Trophoblast cell (in vitro differentiated cells and primary cell): ENCODE results near the gene SLC12A8.
A peak's percentile ranks its signal among the peaks of the same experiment; 100 is the strongest.

Experiments used
- DNase-seq, 2 donors: peaks; one replicate each; pipeline ENCODE4 v3.0.0-alpha.2; 2016
- H2AFZ ChIP-seq: 2 replicates; pipeline ENCODE4 v1.6.1; 2013; ENCODE audit warnings: low read length, moderate library complexity, mild to moderate bottlenecking; ENCODE audit not compliant: insufficient read depth, poor library complexity
- H2AK5ac ChIP-seq: 2 replicates; pipeline ENCODE4 v1.6.1; 2013; ENCODE audit warnings: mild to moderate bottlenecking, low read length
- H2BK120ac ChIP-seq: 2 replicates; pipeline ENCODE4 v1.6.1; 2013; ENCODE audit warnings: low read length, mild to moderate bottlenecking, moderate library complexity; ENCODE audit not compliant: insufficient read depth, poor library complexity
- H2BK12ac ChIP-seq: 2 replicates; pipeline ENCODE4 v1.6.1; 2013; ENCODE audit warnings: mild to moderate bottlenecking, low read length, moderate library complexity
- H2BK5ac ChIP-seq: 2 replicates; pipeline ENCODE4 v1.6.1; 2013; ENCODE audit warnings: low read length, low read depth, moderate library complexity, mild to moderate bottlenecking; ENCODE audit not compliant: poor library complexity
- H3K14ac ChIP-seq: 2 replicates; pipeline ENCODE4 v1.6.1; 2013; ENCODE audit warnings: mild to moderate bottlenecking, low read length
- H3K18ac ChIP-seq: 2 replicates; pipeline ENCODE4 v1.6.1; 2013; ENCODE audit warnings: mild to moderate bottlenecking, low read length
- H3K23ac ChIP-seq: 2 replicates; pipeline ENCODE4 v1.6.1; 2013; ENCODE audit warnings: low read length
- H3K27ac ChIP-seq: 2 replicates; pipeline ENCODE4 v1.5.1; 2013; ENCODE audit warnings: low read depth, mild to moderate bottlenecking, inconsistent platforms, low read length, moderate library complexity
- H3K27me3 ChIP-seq: 2 replicates; pipeline ENCODE4 v1.6.1; 2013; ENCODE audit warnings: inconsistent platforms, mild to moderate bottlenecking, low read length, moderate library complexity; ENCODE audit not compliant: insufficient read depth
- H3K36me3 ChIP-seq, 2 experiments: 1 replicate in 1 of 2; 2 replicates in 1 of 2; pipeline ENCODE4 v1.6.1; 2013; ENCODE audit warnings: low read length in 2 of 2, mild to moderate bottlenecking in 2 of 2, moderate library complexity in 1 of 2; ENCODE audit not compliant: insufficient read depth in 2 of 2, control insufficient read depth in 1 of 2
- H3K4ac ChIP-seq: 2 replicates; pipeline ENCODE4 v1.6.1; 2013; ENCODE audit warnings: low read depth, mild to moderate bottlenecking, low read length, moderate library complexity
- H3K4me1 ChIP-seq, 2 experiments: 1 replicate in 1 of 2; 2 replicates in 1 of 2; pipeline ENCODE4 v1.6.1; 2013; ENCODE audit warnings: low read length in 2 of 2, mild to moderate bottlenecking in 2 of 2, moderate library complexity in 1 of 2; ENCODE audit not compliant: insufficient read depth in 2 of 2, control insufficient read depth in 1 of 2
- H3K4me2 ChIP-seq: 2 replicates; pipeline ENCODE4 v1.6.1; 2013; ENCODE audit warnings: inconsistent platforms, mild to moderate bottlenecking, low read length, moderate library complexity
- H3K4me3 ChIP-seq: 2 replicates; pipeline ENCODE4 v1.5.1; 2013; ENCODE audit warnings: mild to moderate bottlenecking, low read depth, low read length, inconsistent platforms
- H3K79me1 ChIP-seq: one replicate; pipeline ENCODE4 v1.6.1; 2013; ENCODE audit warnings: low read length
- H3K79me2 ChIP-seq: 2 replicates; pipeline ENCODE4 v1.6.1; 2013; ENCODE audit warnings: low read length, mild to moderate bottlenecking; ENCODE audit not compliant: control insufficient read depth, insufficient read depth, poor library complexity
- H3K9ac ChIP-seq: 2 replicates; pipeline ENCODE4 v1.6.1; 2013; ENCODE audit warnings: mild to moderate bottlenecking, low read length
- H3K9me3 ChIP-seq: 2 replicates; pipeline ENCODE4 v1.6.1; 2013; ENCODE audit warnings: low read depth, mild to moderate bottlenecking, control low read depth, inconsistent platforms, low read length; ENCODE audit not compliant: insufficient read depth
- H4K12ac ChIP-seq: 2 replicates; pipeline ENCODE4 v1.6.1; 2013; ENCODE audit warnings: low read depth, mild to moderate bottlenecking, low read length, moderate library complexity
- H4K8ac ChIP-seq: 2 replicates; pipeline ENCODE4 v1.6.1; 2013; ENCODE audit warnings: low read depth, mild to moderate bottlenecking, low read length, moderate library complexity
- H4K91ac ChIP-seq: one replicate; pipeline ENCODE4 v1.6.1; 2013; ENCODE audit warnings: low read depth, mild to moderate bottlenecking, low read length, moderate library complexity
- WGBS: extraction: QIAGEN DNeasy Blood & Tissue Kit; methylation state at CpG from one replicate; pipeline ENCODE4 v1.1.7; 2013; ENCODE audit warnings: missing lambda C conversion rate; ENCODE audit not compliant: insufficient read length, insufficient coverage; ENCODE audit errors: extremely low coverage; 5-methylcytosine and 5-hydroxymethylcytosine counted together

SLC12A8 gene

DNA sequence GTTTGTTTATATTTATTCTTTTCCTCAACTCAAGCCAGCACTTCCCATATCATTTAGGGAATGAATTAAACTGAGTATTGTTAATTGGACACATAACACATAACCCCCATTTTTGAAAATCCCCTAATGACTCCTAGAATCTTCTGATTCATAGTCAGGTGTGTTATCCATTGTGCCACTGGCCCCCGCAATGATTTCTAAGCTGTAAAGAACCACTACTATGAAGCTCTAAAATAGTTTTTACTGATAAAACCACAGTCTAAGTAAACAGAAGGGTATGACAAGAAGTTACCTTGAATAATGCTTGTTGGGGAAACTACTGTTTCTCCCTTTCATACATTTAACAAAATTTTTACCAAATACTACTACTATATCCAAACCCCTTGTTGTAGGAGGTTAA lies 22.3 kb upstream of the SLC12A8 start:
- Histone ChIP-seq H3K79me1 (no peaks in the 10 kb centered on the region), H2AK5ac (no peak overlapping the region), H4K8ac (no peak overlapping the region), H3K4me3 (no peak overlapping the region), H3K9me3 (no peaks in the 10 kb centered on the region), H4K91ac (no peak overlapping the region), H3K4me1 (peaks cover 0 to 2% of the 10 kb centered on the region in 2 experiments), H3K9ac (no peak overlapping the region), H2BK5ac (no peak overlapping the region), H2BK12ac (no peak overlapping the region), H3K79me2 (no peaks in the 10 kb centered on the region), H3K36me3 (peaks cover 0 to 5% of the 10 kb centered on the region in 2 experiments), H3K23ac (no peak overlapping the region), H3K27me3 (no peaks in the 10 kb centered on the region), H2BK120ac (no peak overlapping the region), H3K14ac (no peak overlapping the region), H3K27ac (no peak overlapping the region), H3K18ac (no peak overlapping the region), H4K12ac (no peak overlapping the region), H3K4ac (no peak overlapping the region), H2AFZ (no peak overlapping the region), H3K4me2 (no peak overlapping the region)
- no CpG with 5 or more reads among the region's 1 CpG for WGBS
- no peak for DNase-seq

DNA sequence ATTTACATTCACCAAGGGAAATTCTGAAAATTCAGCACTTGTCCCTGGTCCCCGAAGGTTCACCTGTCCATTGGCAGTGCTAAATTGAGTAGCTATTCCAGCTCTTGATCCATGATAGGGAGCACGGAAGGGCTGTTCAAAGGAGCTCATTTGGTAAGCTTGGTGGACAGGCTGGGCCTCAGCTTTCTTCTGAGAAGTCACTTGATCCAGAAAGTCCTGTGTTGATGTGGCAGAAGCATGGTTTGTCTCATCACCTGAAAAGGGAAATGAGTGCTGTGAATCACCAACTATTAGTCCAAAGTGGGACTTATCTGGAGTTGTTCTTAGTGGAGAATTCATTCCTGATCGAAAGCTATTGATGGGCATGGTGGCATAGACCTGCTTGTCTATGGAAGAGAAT lies 19.9 kb upstream of the SLC12A8 start:
- H4K8ac ChIP-seq = no peak overlapping the region
- no CpG with 5 or more reads among the region's 3 CpGs for WGBS
- H3K36me3 ChIP-seq = peaks cover 0 to 5% of the 10 kb centered on the region in 2 experiments
- no peaks in the 10 kb centered on the region for H3K27me3 ChIP-seq
- H2AK5ac ChIP-seq = no peak overlapping the region
- H4K12ac ChIP-seq = no peak overlapping the region
- H3K79me2 ChIP-seq = no peaks in the 10 kb centered on the region
- no peak overlapping the region for H3K23ac ChIP-seq
- no peak overlapping the region for H3K14ac ChIP-seq
- H3K4me3 ChIP-seq = no peak overlapping the region
- H2BK5ac ChIP-seq = no peak overlapping the region
- H2BK12ac ChIP-seq = no peak overlapping the region
- no peak overlapping the region for H3K4me2 ChIP-seq
- no peak overlapping the region for H3K18ac ChIP-seq
- no peaks in the 10 kb centered on the region for H3K9me3 ChIP-seq
- H3K9ac ChIP-seq = no peak overlapping the region
- no peaks in the 10 kb centered on the region for H3K79me1 ChIP-seq
- no peak for DNase-seq
- no peak overlapping the region for H2BK120ac ChIP-seq
- no peak overlapping the region for H2AFZ ChIP-seq
- no peak overlapping the region for H3K4ac ChIP-seq
- no peak overlapping the region for H3K27ac ChIP-seq
- H3K4me1 ChIP-seq = peaks cover 0 to 2% of the 10 kb centered on the region in 2 experiments
- H4K91ac ChIP-seq = no peak overlapping the region

DNA sequence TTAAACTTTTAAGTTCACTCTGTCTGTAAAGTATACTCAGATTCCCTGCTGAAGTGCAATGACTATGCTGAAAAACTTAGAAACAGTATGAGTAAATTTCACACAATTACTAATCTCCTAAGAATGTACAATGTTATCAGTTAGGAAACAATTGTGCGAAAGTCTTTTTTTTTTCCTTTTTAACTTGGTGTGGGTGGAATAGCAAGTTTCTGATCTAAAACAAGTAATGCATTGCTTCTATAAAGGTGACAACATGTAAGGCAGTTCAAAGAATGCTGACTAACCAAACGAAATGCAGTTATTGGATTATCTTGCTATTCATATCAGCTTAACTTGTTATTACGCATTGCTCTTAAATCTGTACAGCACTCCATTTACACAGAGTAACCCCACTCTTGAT lies 19.3 kb upstream of the SLC12A8 start:
- no peak overlapping the region for H3K18ac ChIP-seq
- no peak overlapping the region for H3K4ac ChIP-seq
- no peak overlapping the region for H3K23ac ChIP-seq
- DNase-seq = peak in 1 of 2 donors; percentile 92
- H2BK120ac ChIP-seq = no peak overlapping the region
- no CpG with 5 or more reads among the region's 3 CpGs for WGBS
- no peak overlapping the region for H2AFZ ChIP-seq
- no peak overlapping the region for H3K4me2 ChIP-seq
- H3K4me3 ChIP-seq = no peak overlapping the region
- H3K14ac ChIP-seq = no peak overlapping the region
- H3K36me3 ChIP-seq = peaks cover 0 to 5% of the 10 kb centered on the region in 2 experiments
- no peaks in the 10 kb centered on the region for H3K79me1 ChIP-seq
- H3K27me3 ChIP-seq = no peaks in the 10 kb centered on the region
- no peaks in the 10 kb centered on the region for H3K79me2 ChIP-seq
- H3K27ac ChIP-seq = no peak overlapping the region
- H3K9ac ChIP-seq = no peak overlapping the region
- H2AK5ac ChIP-seq = no peak overlapping the region
- no peak overlapping the region for H4K91ac ChIP-seq
- no peak overlapping the region for H4K8ac ChIP-seq
- H2BK5ac ChIP-seq = no peak overlapping the region
- H3K4me1 ChIP-seq = peaks cover 0 to 2% of the 10 kb centered on the region in 2 experiments
- H3K9me3 ChIP-seq = no peaks in the 10 kb centered on the region
- H2BK12ac ChIP-seq = no peak overlapping the region
- no peak overlapping the region for H4K12ac ChIP-seq

DNA sequence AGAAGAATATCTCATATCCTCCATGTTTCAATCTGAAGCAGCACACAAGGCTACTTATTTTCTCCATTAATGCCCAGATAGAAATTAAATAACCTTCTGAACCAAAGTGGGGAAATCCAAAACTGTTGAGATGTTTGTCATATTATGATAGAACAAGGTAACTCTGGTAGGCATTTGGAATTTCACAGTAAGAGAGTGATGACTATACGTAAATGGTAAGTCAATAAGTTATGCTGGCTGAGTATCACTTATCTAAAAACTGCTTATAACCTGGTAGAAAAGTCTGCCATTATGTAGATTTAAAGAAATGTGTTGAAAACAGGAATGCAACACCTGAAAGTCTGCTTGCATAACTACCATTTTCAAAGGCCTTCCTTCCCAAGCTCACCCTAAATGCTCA lies 17.2 kb upstream of the SLC12A8 start:
- WGBS = no CpG with 5 or more reads among the region's 1 CpG
- H3K27me3 ChIP-seq = no peaks in the 10 kb centered on the region
- H4K91ac ChIP-seq = no peak overlapping the region
- no peak overlapping the region for H2AK5ac ChIP-seq
- H3K14ac ChIP-seq = no peak overlapping the region
- no peak overlapping the region for H2BK5ac ChIP-seq
- no peak overlapping the region for H2AFZ ChIP-seq
- no peaks in the 10 kb centered on the region for H3K9me3 ChIP-seq
- H3K9ac ChIP-seq = no peak overlapping the region
- H4K12ac ChIP-seq = no peak overlapping the region
- H3K79me2 ChIP-seq = no peaks in the 10 kb centered on the region
- no peak overlapping the region for H4K8ac ChIP-seq
- H3K4me1 ChIP-seq = peaks cover 0 to 2% of the 10 kb centered on the region in 2 experiments
- H3K36me3 ChIP-seq = peaks cover 0 to 5% of the 10 kb centered on the region in 2 experiments
- H2BK120ac ChIP-seq = no peak overlapping the region
- no peak overlapping the region for H3K4me3 ChIP-seq
- no peaks in the 10 kb centered on the region for H3K79me1 ChIP-seq
- no peak overlapping the region for H3K27ac ChIP-seq
- no peak overlapping the region for H3K18ac ChIP-seq
- no peak overlapping the region for H2BK12ac ChIP-seq
- H3K4me2 ChIP-seq = no peak overlapping the region
- peak in 1 of 2 donors; percentile 75 for DNase-seq
- no peak overlapping the region for H3K23ac ChIP-seq
- H3K4ac ChIP-seq = no peak overlapping the region
